GM21360 (cell line): ENCODE measurements around the gene LRRC57.

Experiments used
- ATAC-seq: cut with Tn5 transposase; IDR thresholded peaks from one replicate; pipeline ENCODE4 v1.9.1; 2021; ENCODE audit warnings: mild to moderate bottlenecking, moderate library complexity; ENCODE audit not compliant: unreplicated experiment

Gene LRRC57

DNA sequence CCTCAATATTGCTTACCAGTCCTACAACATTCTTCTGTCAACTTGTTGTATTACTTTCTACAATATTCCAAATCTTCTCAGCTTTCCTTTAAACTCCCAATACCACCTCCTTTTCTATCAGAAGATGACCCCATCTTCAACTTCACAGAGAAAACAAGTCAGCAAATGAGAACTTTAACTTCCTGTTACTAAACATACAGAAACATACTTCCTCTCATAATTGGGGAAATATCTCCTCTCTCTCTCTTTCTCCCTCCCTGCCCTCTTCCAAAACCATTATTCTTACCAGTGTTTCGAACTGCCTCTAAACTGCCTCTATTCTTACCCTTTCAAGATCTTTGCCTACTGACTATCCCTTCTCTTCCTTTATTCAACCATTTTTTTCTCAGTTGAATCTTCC is 54.9 kb downstream of the LRRC57 start:
- ATAC-seq, result no peak

DNA sequence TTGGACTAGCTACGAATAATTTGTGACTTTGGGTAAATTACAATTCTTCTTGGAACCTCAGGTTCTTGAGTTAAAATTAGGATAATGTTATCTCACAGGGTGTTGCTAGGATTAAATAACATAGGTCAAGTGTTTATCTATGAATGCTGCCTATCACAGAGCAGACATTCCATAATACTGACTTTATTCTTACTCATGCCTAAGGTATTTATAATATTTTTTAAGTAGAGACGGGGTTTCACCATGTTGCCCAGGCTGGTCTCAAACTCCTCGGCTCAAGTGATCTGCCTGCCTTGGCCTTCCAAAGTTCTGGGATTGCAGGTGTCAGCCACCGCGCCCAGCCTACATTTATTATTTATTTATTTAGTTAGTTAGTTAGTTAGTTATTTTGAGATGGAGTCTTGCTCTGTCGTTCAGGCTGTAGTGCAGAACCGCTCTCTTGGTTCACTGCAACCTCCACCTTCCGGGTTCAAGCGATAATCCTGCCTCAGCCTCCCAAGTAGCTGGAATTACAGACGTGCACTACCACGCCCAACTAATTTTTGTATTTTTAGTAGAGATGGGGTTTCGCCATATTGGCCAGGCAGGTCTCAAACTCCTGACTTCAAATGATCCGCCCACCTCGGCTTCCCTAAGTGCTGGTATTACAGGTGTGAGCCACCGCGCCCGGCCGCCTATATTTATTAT is 56.9 kb downstream of the LRRC57 start:
- ATAC-seq, result no peak

DNA sequence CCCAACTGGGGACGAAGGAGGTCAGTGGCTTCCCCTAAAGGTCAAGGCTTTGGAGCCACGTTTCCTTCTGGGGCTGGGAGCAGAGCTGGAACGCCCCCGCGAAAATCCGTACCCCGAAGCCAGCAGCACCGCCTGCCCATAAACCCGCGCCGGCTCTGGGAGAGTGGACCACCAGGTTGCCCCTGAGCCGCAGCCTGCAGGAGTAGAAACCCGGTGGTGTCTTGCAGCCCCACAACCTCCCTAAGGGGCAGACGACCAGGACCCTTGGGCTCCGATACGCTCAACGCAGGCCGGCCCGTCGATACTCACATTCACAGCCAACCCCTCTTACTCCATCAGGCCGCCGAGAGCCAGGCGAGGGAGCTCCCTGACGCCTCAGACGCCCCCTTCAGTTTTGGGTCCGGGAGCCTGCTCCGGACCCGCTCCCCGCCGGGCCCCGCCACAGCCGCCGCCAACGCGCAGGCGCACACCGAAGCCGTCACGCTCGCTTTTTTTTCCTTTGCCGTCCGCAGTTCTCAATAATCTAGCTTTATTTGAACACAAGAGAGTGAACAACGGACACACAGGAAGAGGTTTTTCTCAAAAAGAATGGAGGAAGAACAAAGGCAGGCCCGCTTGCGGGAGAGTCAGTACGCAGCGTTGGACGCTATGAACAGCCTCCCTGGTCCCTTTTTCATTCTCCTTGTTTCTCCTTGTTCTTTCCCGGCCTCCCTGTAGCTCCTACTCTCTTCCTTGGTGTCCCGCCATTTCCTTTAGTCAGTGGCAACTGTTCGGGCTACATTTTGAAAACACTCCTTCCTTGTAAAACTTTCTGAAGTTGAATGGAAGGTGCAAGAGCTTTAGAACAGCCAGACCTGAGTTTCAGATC is 57.7 kb downstream of the LRRC57 start, which contains the start of gene ZNF106:
Gene ZNF106 (minus strand): TSS at position 471 of the 868 bp plus-strand sequence. CDS start 18,852 bp downstream, outside the sequence.
- no peak for ATAC-seq

GRCh38 chr15:42490291-42490670 is 58.3 kb downstream of the LRRC57 start:
- ATAC-seq, result no peak
